Uterus (tissue), 2 donors: Measurements from ENCODE around the gene RARB.

Experiments used
- POLR2A ChIP-seq, 2 donors: fragments of 450-650 bp; IDR thresholded peaks; one replicate each; pipeline ENCODE4 v1.6.1; 2016; ENCODE audit warnings: antibody characterized with exemption in 2 of 2, mild to moderate bottlenecking in 1 of 2, moderate library complexity in 1 of 2
- TF ChIP-seq, protein P1 (sequence below), 4 experiments: fragments of 200-600 bp in 2 of 4; fragments of 450-650 bp in 2 of 4; sonication (generic) in 2 of 4; IDR thresholded peaks; one replicate each; pipeline ENCODE4 v1.5.1; 2016 to 2019; ENCODE audit warnings: antibody characterized with exemption in 4 of 4, mild to moderate bottlenecking in 2 of 4, moderate library complexity in 1 of 4

- TF ChIP-seq, protein P1, sequence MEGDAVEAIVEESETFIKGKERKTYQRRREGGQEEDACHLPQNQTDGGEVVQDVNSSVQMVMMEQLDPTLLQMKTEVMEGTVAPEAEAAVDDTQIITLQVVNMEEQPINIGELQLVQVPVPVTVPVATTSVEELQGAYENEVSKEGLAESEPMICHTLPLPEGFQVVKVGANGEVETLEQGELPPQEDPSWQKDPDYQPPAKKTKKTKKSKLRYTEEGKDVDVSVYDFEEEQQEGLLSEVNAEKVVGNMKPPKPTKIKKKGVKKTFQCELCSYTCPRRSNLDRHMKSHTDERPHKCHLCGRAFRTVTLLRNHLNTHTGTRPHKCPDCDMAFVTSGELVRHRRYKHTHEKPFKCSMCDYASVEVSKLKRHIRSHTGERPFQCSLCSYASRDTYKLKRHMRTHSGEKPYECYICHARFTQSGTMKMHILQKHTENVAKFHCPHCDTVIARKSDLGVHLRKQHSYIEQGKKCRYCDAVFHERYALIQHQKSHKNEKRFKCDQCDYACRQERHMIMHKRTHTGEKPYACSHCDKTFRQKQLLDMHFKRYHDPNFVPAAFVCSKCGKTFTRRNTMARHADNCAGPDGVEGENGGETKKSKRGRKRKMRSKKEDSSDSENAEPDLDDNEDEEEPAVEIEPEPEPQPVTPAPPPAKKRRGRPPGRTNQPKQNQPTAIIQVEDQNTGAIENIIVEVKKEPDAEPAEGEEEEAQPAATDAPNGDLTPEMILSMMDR (IDR thresholded peaks at IDR 0.05): no peak
- TF ChIP-seq POLR2A (IDR thresholded peaks at IDR 0.05): no peak
Measured at GRCh38 chr3:25449857-25450256, 21.8 kb downstream of the RARB start.
